ENCODE results near the gene GDI1. TPM values are rescaled to one million over a fixed set of nuclear protein-coding genes. Genes with fewer than 3 reads are reported as not detected.

GDI1 gene
- total RNA-seq, 4 donors from 2014 or later = 65.2 to 278 (median 117) TPM

DNA sequence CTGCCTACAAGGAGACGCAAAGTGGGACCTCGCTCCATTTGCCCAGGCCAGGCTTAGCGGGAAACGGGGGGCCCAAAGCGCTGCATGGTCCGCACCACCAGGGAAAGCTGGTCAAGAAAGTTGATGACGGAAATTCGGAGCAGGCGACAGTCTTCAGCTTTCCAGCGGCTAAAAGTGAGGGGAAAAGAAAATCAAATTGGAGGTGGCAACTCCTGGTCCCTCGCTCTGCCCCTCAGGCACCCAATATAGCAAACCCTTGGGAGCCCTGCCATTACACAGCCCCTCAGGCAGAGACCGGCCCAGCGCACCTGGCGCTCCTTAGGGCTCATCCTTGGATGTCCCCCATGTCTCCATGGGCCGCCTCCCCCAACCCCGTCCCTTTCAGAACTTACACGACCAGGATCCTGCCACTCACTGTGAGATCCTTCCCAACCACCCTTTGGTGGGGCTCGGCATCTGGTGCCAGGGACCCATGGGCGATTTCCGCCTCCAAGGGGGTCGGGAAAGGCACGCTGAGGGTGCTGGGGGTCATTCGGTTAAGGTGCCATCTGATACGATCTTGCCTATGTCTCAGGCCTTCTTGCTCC, 41.0 kb downstream of the GDI1 start:
- DNase-seq = peak in 1 of 3 donors; percentile 44
- H3K27me3 ChIP-seq = no peaks in the 10 kb centered on the region
- no peak for TF ChIP-seq POLR2A (IDR thresholded peaks at IDR 0.05)
- TF ChIP-seq, protein P1, sequence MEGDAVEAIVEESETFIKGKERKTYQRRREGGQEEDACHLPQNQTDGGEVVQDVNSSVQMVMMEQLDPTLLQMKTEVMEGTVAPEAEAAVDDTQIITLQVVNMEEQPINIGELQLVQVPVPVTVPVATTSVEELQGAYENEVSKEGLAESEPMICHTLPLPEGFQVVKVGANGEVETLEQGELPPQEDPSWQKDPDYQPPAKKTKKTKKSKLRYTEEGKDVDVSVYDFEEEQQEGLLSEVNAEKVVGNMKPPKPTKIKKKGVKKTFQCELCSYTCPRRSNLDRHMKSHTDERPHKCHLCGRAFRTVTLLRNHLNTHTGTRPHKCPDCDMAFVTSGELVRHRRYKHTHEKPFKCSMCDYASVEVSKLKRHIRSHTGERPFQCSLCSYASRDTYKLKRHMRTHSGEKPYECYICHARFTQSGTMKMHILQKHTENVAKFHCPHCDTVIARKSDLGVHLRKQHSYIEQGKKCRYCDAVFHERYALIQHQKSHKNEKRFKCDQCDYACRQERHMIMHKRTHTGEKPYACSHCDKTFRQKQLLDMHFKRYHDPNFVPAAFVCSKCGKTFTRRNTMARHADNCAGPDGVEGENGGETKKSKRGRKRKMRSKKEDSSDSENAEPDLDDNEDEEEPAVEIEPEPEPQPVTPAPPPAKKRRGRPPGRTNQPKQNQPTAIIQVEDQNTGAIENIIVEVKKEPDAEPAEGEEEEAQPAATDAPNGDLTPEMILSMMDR (IDR thresholded peaks at IDR 0.05) = no peak
- H3K4me1 ChIP-seq = peaks cover 0 to 6% (median 0%) of the 10 kb centered on the region in 4 donors
- peak overlapping the region; percentile 77 to 83 (median 82) for H3K27ac ChIP-seq
- peak overlapping the region; percentile 50 to 70 (median 62) for H3K4me3 ChIP-seq
- no peaks in the 10 kb centered on the region for H3K36me3 ChIP-seq
- no peaks in the 10 kb centered on the region for H3K9me3 ChIP-seq

- TF ChIP-seq POLR2A (IDR thresholded peaks at IDR 0.05) = peak; percentile 35 to 54
- TF ChIP-seq, protein P1 (IDR thresholded peaks at IDR 0.05) = no peak
- H3K27ac ChIP-seq = peak within 1 kb of the TSS; percentile 77 to 83 (median 82)
- DNase-seq = peak; percentile 91 to 97 (median 96)
- H3K4me1 ChIP-seq = peaks cover 0 to 6% (median 0%) of the 10 kb centered on the region in 4 donors
- H3K4me3 ChIP-seq = peak within 1 kb of the TSS; percentile 50 to 70 (median 62)
- H3K36me3 ChIP-seq = no peaks in the 10 kb centered on the region
- H3K27me3 ChIP-seq = no peaks in the 10 kb centered on the region
- no peaks in the 10 kb centered on the region for H3K9me3 ChIP-seq
Measured at GRCh38 chrX:154478728-154479622, 42.0 kb downstream of the GDI1 start, which contains the start of gene LAGE3. Gene LAGE3 (minus strand): TSS chrX:154479281. CDS start chrX:154478915, 366 bp downstream.

GRCh38 chrX:154481195-154481594, 44.2 kb downstream of the GDI1 start:
- DNase-seq = no peak
- TF ChIP-seq POLR2A (IDR thresholded peaks at IDR 0.05) = no peak
- no peak overlapping the region for H3K4me3 ChIP-seq
- no peaks in the 10 kb centered on the region for H3K9me3 ChIP-seq
- no peaks in the 10 kb centered on the region for H3K27me3 ChIP-seq
- H3K36me3 ChIP-seq = peaks cover 0 to 7% (median 0%) of the 10 kb centered on the region in 3 donors
- peaks cover 0 to 21% (median 2%) of the 10 kb centered on the region in 4 donors for H3K4me1 ChIP-seq
- H3K27ac ChIP-seq = no peak overlapping the region

GRCh38 chrX:154481911-154482601, 45.1 kb downstream of the GDI1 start:
- TF ChIP-seq POLR2A (IDR thresholded peaks at IDR 0.05) = no peak
- TF ChIP-seq, protein P1 (IDR thresholded peaks at IDR 0.05) = no peak
- Histone ChIP-seq H3K9me3 (no peaks in the 10 kb centered on the region), H3K4me3 (no peak overlapping the region), H3K4me1 (peaks cover 0 to 21% (median 2%) of the 10 kb centered on the region in 4 donors), H3K36me3 (peaks cover 0 to 7% (median 0%) of the 10 kb centered on the region in 3 donors), H3K27me3 (no peaks in the 10 kb centered on the region), H3K27ac (no peak overlapping the region)
- DNase-seq = no peak

GRCh38 chrX:154482786-154483185, 45.8 kb downstream of the GDI1 start:
- H3K27ac ChIP-seq = no peak overlapping the region
- no peak for DNase-seq
- no peaks in the 10 kb centered on the region for H3K27me3 ChIP-seq
- H3K9me3 ChIP-seq = no peaks in the 10 kb centered on the region
- H3K4me3 ChIP-seq = no peak overlapping the region
- peaks cover 0 to 7% (median 0%) of the 10 kb centered on the region in 3 donors for H3K36me3 ChIP-seq
- TF ChIP-seq, protein P1 (IDR thresholded peaks at IDR 0.05) = no peak
- no peak for TF ChIP-seq POLR2A (IDR thresholded peaks at IDR 0.05)
- H3K4me1 ChIP-seq = peaks cover 0 to 21% (median 2%) of the 10 kb centered on the region in 4 donors

Measured in Peyer's patch (tissue), 4 donors.